Fibroblast of the aortic adventitia (primary cell): ENCODE data around the gene TNXB. TPM values are rescaled to one million over a fixed set of nuclear protein-coding genes. Genes with fewer than 3 reads are reported as not detected.
"Not testable (repeated sequence)": the region's sequence is repeated elsewhere in the genome, so short reads cannot be mapped to it uniquely, and the experiment has no call there.

Experiments
- DNase-seq: peaks from one replicate; pipeline ENCODE4 v3.0.0-alpha.2; 2010; ENCODE audit warnings: low read depth
- H3K4me3 ChIP-seq: 2 replicates; pipeline ENCODE4 v1.5.1; 2011; ENCODE audit warnings: low read depth, mild to moderate bottlenecking, control low read depth, low read length, moderate library complexity
- total RNA-seq: library from RNA; depleted of rRNA; stranded (reverse); fragments of >200 nt; gene quantifications from 2 replicates; pipeline ENCODE4 v1.2.3, GENCODE V29; 2012; ENCODE audit warnings: low replicate concordance

TNXB gene
- total RNA-seq, 1 donor: 54.0 TPM

DNA sequence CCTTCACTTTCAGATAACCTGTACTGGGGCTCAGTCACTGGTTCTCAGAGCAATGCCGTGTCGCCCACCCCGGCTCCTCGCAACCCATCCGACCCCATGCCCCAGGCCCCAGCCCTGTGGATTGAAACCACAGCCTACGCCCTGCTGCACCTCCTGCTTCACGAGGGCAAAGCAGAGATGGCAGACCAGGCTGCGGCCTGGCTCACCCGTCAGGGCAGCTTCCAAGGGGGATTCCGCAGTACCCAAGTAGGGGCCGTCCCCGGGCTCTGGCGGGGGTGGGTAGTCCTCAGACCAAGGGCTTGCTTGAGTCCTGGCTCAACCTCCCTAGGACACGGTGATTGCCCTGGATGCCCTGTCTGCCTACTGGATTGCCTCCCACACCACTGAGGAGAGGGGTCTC is 79.6 kb downstream of the TNXB start:
- H3K4me3 ChIP-seq, DNase-seq: not testable (repeated sequence)

DNA sequence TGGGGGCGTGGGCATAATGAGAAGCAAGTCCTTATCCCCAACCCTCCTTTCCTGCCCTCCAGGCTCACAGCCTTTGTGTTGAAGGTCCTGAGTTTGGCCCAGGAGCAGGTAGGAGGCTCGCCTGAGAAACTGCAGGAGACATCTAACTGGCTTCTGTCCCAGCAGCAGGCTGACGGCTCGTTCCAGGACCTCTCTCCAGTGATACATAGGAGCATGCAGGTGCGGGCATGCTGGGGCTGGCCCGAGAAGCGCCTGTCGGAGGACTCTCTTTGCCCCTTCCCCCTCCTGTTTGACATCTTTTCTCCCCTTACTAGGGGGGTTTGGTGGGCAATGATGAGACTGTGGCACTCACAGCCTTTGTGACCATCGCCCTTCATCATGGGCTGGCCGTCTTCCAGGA is 80.5 kb downstream of the TNXB start:
- not testable (repeated sequence) for DNase-seq, H3K4me3 ChIP-seq

DNA sequence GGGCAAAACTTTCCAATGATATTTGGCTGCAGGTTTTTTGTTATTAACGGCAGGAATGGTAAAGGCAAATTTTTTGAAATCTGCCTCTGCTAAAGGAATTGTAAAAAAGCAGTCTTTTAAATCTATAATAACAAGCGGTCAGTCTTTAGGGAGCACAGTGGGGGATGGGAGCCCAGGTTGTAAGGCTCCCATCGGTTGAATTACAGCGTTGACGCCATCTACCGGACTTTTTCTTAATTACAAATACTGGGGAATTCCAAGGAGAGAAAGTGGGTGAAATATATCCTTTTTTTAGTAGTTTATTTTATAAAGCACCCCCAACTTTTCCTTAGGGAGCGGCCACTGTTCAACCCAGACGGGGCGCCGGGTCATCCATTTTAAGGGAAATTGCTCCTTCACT is 87.0 kb downstream of the TNXB start:
- not testable (repeated sequence) for DNase-seq, H3K4me3 ChIP-seq

GRCh38 chr6:32014547-32014946 is 94.6 kb downstream of the TNXB start, which contains the start of gene C4B:
Gene C4B (plus strand): TSS chr6:32014795. CDS start chr6:32014846, 51 bp downstream.
- DNase-seq, H3K4me3 ChIP-seq: not testable (repeated sequence)

DNA sequence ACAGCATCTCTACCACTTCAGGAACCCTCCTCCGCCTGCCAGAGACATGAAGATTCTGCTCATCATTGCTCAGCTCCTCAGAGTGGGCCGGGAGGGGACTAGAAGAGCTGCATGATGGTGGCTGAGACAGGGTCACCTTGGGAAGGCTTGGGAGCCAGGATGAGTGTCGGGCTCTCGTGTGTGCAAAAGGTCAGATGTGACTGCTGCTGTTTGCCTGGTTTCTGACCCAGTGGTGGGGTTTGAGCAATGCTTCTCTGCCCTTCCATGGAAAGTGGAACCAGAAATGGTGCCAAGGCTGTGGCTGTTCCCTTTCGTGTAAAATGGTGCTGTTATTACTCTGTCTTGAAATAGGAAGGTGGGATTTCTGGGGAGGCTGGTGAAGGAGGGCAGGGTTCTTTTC is 95.4 kb downstream of the TNXB start:
- not testable (repeated sequence) for DNase-seq, H3K4me3 ChIP-seq

- peak; percentile 2 for DNase-seq
- H3K4me3 ChIP-seq: not testable (repeated sequence)
These were observed 96.1 kb downstream of the TNXB start for GRCh38 chr6:32012941-32013617.

DNA sequence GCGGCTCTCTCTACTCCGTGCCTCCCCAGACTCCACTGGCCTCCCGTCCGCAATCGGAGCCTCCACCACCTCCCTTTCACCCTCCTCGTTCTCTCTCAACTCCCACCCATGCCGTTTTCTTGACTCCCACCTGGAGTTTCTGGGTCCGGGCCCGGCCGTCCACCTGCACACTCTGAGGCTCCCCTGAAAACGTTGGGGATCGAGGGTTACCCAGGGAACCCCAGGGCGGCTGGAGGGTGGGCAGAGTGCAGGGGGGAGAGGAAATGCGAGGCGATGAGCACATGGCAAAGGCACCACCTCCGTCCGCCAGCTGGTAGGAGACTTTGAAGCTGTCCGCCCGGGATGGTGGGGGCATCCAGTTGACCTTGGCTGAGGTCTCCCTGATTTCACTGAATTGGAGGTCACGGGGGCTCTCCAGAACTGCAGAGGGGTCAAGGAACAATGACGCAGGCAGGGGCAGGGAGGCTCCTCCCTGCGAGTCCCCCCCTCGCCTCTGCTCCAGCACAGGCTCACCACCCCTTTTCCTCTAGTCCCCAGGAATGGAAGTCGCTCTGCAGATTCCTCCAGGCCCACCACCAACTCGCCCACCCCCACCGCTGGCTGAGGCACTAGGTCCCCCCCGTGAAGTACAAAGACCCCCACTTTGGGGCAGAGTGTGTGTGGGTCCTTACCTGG is 98.1 kb downstream of the TNXB start:
- not testable (repeated sequence) for H3K4me3 ChIP-seq, DNase-seq

DNA sequence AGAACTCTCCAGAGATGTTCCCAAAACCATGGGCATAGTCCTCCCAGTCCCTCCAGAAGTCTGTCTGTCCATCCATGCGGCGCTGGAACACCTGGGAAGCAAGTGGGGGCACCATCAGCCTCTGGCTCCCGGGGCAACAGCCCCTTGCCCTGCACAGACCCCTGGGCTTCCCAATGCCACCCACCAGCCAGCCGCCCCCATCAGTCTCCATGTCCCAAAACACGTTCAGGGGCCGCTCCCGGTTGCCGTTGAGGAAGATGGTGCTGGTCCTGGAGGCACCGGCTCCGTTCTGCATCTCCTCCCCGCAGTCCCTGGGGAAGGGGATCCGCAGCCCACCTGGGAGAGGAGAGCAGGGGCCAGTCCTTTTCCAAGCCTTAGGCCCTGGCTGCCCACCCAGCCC is 99.6 kb downstream of the TNXB start:
- DNase-seq, H3K4me3 ChIP-seq: not testable (repeated sequence)

DNA sequence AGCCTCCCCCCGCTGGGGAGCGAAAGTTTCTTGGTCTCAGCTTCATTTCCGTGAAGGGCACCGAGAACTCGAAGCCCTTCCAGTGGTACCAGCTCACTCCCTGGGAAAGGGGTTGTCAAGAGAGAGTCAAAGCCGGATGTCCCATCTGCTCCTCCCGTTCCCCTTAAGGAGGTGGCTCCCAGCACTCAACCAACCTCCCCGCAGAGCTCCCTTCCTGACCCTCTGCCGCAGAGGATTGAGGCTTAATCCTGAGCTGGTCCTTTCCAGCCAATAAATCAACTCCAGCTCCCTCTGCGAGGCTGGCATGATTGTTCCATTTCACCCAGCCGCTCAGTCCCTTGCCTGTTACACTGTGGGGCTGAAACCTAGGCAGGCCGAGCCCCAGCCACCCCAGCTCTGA is 100.5 kb downstream of the TNXB start:
- not testable (repeated sequence) for H3K4me3 ChIP-seq, DNase-seq

- not testable (repeated sequence) for DNase-seq, H3K4me3 ChIP-seq
These were observed 101.1 kb downstream of the TNXB start for GRCh38 chr6:32008037-32008436.

GRCh38 chr6:32007086-32007485 is 102.1 kb downstream of the TNXB start:
- not testable (repeated sequence) for DNase-seq, H3K4me3 ChIP-seq

DNA sequence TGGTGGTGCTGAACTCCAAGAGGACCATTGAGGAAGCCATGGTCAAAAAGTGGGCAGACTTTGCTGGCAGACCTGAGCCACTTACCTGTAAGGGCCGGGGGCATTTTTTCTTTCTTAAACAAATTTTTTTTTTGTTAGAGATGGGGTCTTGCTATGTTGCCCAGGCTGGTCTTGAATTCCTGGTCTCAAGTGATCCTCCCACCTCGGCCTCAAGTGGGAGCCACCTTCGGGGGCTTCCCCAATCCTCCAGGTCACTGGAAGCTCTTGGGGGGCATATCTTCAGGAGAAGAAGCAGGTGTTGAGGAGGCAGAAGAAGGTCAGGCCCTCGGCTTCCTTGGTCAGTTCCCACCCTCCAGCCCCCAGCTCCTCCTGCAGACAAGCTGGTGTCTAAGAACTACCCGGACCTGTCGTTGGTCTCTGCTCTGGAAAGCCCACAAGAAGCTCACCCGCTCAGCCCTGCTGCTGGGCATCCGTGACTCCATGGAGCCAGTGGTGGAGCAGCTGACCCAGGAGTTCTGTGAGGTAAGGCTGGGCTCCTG is 103.1 kb downstream of the TNXB start:
- not testable (repeated sequence) for H3K4me3 ChIP-seq, DNase-seq

DNA sequence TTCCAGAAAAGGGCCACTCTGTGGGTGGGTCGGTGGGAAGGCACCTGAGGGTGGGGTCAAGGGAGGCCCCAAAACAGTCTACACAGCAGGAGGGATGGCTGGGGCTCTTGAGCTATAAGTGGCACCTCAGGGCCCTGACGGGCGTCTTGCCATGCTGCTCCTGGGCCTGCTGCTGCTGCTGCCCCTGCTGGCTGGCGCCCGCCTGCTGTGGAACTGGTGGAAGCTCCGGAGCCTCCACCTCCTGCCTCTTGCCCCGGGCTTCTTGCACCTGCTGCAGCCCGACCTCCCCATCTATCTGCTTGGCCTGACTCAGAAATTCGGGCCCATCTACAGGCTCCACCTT is 103.6 kb downstream of the TNXB start:
- DNase-seq, H3K4me3 ChIP-seq: not testable (repeated sequence)

DNA sequence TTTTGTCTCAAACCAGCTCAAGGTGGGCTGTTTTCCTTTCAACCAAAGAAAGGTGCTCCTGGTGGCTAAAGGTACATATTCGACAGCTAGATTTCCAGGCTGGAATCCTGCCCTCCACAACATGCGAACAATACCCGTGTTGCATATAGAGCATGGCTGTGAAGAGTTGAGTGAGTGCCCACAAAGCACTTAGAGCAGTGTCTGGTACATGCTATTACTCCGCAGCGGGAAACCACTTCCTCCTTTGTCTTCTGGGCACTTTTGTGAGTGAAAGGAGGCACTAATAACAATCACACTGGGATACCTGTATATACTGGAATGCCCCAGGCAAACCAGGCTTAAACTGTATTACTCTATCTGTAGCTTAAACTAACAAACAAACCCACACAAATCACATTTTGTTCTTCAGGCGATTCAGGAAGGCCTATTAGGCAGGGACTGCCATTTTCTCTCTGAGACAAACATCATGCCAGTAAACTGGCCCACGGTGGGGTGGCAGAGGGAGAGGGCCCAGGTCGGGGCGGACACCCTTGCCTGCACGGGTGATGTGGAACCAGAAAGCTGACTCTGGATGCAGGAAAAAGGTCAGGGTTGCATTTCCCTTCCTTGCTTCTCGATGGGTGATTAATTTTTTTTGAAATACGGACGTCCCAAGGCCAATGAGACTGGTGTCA is 104.1 kb downstream of the TNXB start:
- DNase-seq, H3K4me3 ChIP-seq: not testable (repeated sequence)

DNA sequence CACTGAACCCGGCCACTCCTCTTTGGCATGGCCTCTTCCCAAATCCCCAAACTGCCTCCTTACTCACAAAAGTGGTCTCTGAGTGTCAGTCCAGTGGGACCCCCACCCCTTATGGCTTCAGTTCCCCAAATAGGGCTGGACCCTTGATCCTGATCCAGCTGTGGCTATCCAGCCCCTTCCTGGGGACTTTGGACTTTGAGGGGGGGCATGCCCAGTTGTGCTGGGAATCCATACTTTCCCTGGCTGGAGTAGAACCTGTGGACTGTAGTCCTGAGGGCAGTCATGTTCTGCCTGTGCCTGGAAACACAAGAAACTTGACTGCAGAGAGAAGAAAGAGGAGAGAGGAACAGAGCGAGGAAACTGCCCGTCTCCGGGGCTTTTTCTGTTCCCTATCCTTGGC is 104.7 kb downstream of the TNXB start:
- H3K4me3 ChIP-seq, DNase-seq: not testable (repeated sequence)

DNA sequence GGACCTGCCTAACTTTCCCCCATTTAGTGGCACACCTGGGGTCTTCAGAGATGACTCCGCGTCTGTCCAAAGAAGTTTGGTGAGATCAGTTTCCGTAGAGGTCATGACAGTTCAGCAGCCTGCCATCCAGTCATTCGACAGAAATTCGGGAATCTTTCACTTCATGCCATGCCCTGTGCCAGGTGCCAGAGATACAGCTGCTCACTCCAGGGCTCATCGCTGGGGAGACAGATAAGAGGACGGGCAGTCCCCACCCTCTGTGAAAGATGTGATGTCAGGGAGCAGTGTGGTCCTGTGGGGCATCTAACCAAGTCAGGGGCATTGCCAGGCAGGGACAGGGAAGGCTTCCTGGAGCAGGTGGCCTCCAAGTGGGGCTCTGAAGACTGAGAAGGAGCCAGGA is 105.8 kb downstream of the TNXB start:
- H3K4me3 ChIP-seq, DNase-seq: not testable (repeated sequence)

- H3K4me3 ChIP-seq, DNase-seq: not testable (repeated sequence)
These were observed 106.4 kb downstream of the TNXB start for GRCh38 chr6:32002546-32003268.

DNA sequence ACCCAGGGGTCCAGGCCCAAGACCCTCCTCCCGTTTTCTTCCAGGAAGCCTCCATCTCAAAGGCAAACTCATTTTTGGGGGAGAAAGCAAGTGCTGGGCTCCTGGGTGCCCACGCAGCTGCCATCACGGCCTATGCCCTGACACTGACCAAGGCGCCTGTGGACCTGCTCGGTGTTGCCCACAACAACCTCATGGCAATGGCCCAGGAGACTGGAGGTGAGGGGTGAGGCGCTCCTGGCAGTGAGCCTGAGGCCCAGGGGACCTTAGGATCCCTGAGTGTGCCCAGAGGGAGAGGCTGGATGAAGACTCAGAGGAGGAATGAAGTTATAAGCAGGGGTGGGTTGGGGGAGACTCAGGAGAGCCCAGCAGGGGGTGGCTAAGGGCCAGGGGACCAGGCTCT is 112.8 kb downstream of the TNXB start:
- not testable (repeated sequence) for H3K4me3 ChIP-seq, DNase-seq

DNA sequence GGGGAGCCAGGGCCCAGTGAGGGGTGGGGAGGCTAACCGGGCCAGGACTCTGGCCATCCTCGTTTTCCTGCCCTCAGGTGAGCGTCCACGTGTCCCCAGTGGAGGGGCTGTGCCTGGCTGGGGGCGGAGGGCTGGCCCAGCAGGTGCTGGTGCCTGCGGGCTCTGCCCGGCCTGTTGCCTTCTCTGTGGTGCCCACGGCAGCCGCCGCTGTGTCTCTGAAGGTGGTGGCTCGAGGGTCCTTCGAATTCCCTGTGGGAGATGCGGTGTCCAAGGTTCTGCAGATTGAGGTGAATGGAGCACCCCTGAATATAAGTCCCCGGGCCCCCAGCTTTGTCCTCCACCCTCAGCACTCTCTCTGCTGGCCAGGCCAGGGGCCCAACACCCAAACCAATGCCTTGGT is 114.7 kb downstream of the TNXB start:
- not testable (repeated sequence) for DNase-seq, H3K4me3 ChIP-seq
